ENCODE data around the gene CTDSP2. TPM values are rescaled to one million over a fixed set of nuclear protein-coding genes. Genes with fewer than 3 reads are reported as not detected.

Gene CTDSP2
- total RNA-seq, 1 donor from 2014 or later = 181 TPM

- no peak for TF ChIP-seq CTCF (IDR thresholded peaks at IDR 0.05; ENCODE audit: unreplicated experiment)
- Mint-ChIP-seq H3K9me3 (ENCODE audit: unreplicated experiment) (no peaks in the 10 kb centered on the region), H3K27me3 (ENCODE audit: unreplicated experiment) (peaks cover 44% of the 10 kb centered on the region), H3K36me3 (ENCODE audit: low read depth, unreplicated experiment) (peaks cover 4% of the 10 kb centered on the region), H3K4me3 (ENCODE audit: unreplicated experiment) (peak overlapping the region; percentile 60), H3K4me1 (ENCODE audit: unreplicated experiment) (peaks cover 46% of the 10 kb centered on the region), H3K27ac (ENCODE audit: unreplicated experiment) (peak overlapping the region; percentile 63)
- no peak for DNase-seq (ENCODE audit: low spot score)
Measured at GRCh38 chr12:57848208-57848607, 1.7 kb upstream of the CTDSP2 start.

- no peak for TF ChIP-seq CTCF (IDR thresholded peaks at IDR 0.05; ENCODE audit: unreplicated experiment)
- peaks cover 14% of the 10 kb centered on the region for H3K36me3 Mint-ChIP-seq (ENCODE audit: low read depth, unreplicated experiment)
- H3K27me3 Mint-ChIP-seq (ENCODE audit: unreplicated experiment) = peaks cover 40% of the 10 kb centered on the region
- H3K27ac Mint-ChIP-seq (ENCODE audit: unreplicated experiment) = peak overlapping the region; percentile 42
- no peak for DNase-seq (ENCODE audit: low spot score)
- H3K4me1 Mint-ChIP-seq (ENCODE audit: unreplicated experiment) = peaks cover 52% of the 10 kb centered on the region
- no peaks in the 10 kb centered on the region for H3K9me3 Mint-ChIP-seq (ENCODE audit: unreplicated experiment)
- H3K4me3 Mint-ChIP-seq (ENCODE audit: unreplicated experiment) = peak overlapping the region; percentile 83
Measured at GRCh38 chr12:57846285-57846576, 298 bp downstream of the CTDSP2 start.

GRCh38 chr12:57845478-57846284 lies 848 bp downstream of the CTDSP2 start:
- H3K4me1 Mint-ChIP-seq (ENCODE audit: unreplicated experiment) = peaks cover 55% of the 10 kb centered on the region
- peaks cover 19% of the 10 kb centered on the region for H3K36me3 Mint-ChIP-seq (ENCODE audit: low read depth, unreplicated experiment)
- peak; percentile 68 for DNase-seq (ENCODE audit: low spot score)
- H3K9me3 Mint-ChIP-seq (ENCODE audit: unreplicated experiment) = no peaks in the 10 kb centered on the region
- H3K27ac Mint-ChIP-seq (ENCODE audit: unreplicated experiment) = peak overlapping the region; percentile 52
- peaks cover 39% of the 10 kb centered on the region for H3K27me3 Mint-ChIP-seq (ENCODE audit: unreplicated experiment)
- TF ChIP-seq CTCF (IDR thresholded peaks at IDR 0.05; ENCODE audit: unreplicated experiment) = no peak
- peak overlapping the region; percentile 93 for H3K4me3 Mint-ChIP-seq (ENCODE audit: unreplicated experiment)

GRCh38 chr12:57844709-57845477 lies 1.6 kb downstream of the CTDSP2 start:
- Mint-ChIP-seq H3K27ac (ENCODE audit: unreplicated experiment) (peak overlapping the region; percentile 91), H3K4me3 (ENCODE audit: unreplicated experiment) (peak overlapping the region; percentile 93), H3K9me3 (ENCODE audit: unreplicated experiment) (no peaks in the 10 kb centered on the region), H3K27me3 (ENCODE audit: unreplicated experiment) (peaks cover 38% of the 10 kb centered on the region), H3K36me3 (ENCODE audit: low read depth, unreplicated experiment) (peaks cover 19% of the 10 kb centered on the region), H3K4me1 (ENCODE audit: unreplicated experiment) (peaks cover 57% of the 10 kb centered on the region)
- no peak for TF ChIP-seq CTCF (IDR thresholded peaks at IDR 0.05; ENCODE audit: unreplicated experiment)
- DNase-seq (ENCODE audit: low spot score) = peak; percentile 37

Data from endothelial cell (in vitro differentiated cells).